Adrenal gland (tissue), 12 donors: ENCODE data around the gene TTC5. TPM values are rescaled to one million over a fixed set of nuclear protein-coding genes. Genes with fewer than 3 reads are reported as not detected.
"Not testable (repeated sequence)": the region's sequence is repeated elsewhere in the genome, so short reads cannot be mapped to it uniquely, and the experiment has no call there.

Source experiments
- DNase-seq, 7 donors: peaks; one replicate each; pipeline ENCODE4 v3.0.0-alpha.2; 2019 to 2020
- H3K27ac ChIP-seq, 5 donors: fragments of 200-600 bp; sonication (generic) in 4 of 5; 1 replicate in 3 of 5; 2 replicates in 2 of 5; pipeline versions ENCODE4 v1.5.1 to v1.8.0; 2016 to 2020; ENCODE audit warnings: mild to moderate bottlenecking in 1 of 5
- H3K27me3 ChIP-seq: fragments of 200-600 bp; 2 replicates; pipeline ENCODE4 v1.8.0; 2021
- H3K36me3 ChIP-seq, 2 donors: fragments of 200-600 bp; replicated peaks in 1 of 2; 1 replicate in 1 of 2; 2 replicates in 1 of 2; pipeline versions ENCODE4 v1.5.1 to v1.8.0; 2018 to 2022
- H3K4me1 ChIP-seq, 2 donors: fragments of 200-600 bp; replicated peaks in 1 of 2; 1 replicate in 1 of 2; 2 replicates in 1 of 2; pipeline versions ENCODE4 v1.5.1 to v1.8.0; 2018 to 2021
- H3K4me3 ChIP-seq, 4 donors: fragments of 200-600 bp; sonication (generic) in 3 of 4; one replicate each; pipeline ENCODE4 v1.5.1; 2016 to 2018
- H3K9me3 ChIP-seq, 3 donors: fragments of 200-600 bp; sonication (generic) in 1 of 3; replicated peaks in 1 of 3; 1 replicate in 2 of 3; 2 replicates in 1 of 3; pipeline versions ENCODE4 v1.5.1 to v1.8.0; 2016 to 2021
- POLR2A ChIP-seq, 2 donors: fragments of 450-650 bp; IDR thresholded peaks; one replicate each; pipeline ENCODE4 v1.6.1; 2017; ENCODE audit warnings: antibody characterized with exemption in 2 of 2, mild to moderate bottlenecking in 2 of 2, moderate library complexity in 1 of 2
- WGBS, 4 donors: extraction: QIAGEN DNeasy Blood & Tissue Kit in 2 of 4; methylation state at CpG; one replicate each; pipeline versions ENCODE4 v1.1.5 to v1.1.7; 2013 to 2017; 5-methylcytosine and 5-hydroxymethylcytosine counted together
- intact Hi-C, 2 donors: fragments of 100-400 bp; cut with DNase I; formaldehyde crosslinking; loops; one replicate each; pipeline versions ENCODE4 v1.14.1 to v1.15.0; 2022 to 2023
- polyA plus RNA-seq, 3 donors: library from polyadenylated mRNA; stranded (reverse); fragments of 200-250 nt in 2 of 3; fragments of 350-450 nt in 1 of 3; fragmentation: Illumina TruSeq in 1 of 3; extraction: RNeasy Lipid Tissue Mini Kit (QIAGEN cat#74804) in 1 of 3; gene quantifications; one replicate each; pipeline ENCODE4 v1.2.3, GENCODE V29; 2013 to 2014
- total RNA-seq, 9 donors: library from RNA; depleted of rRNA in 4 of 9; stranded (reverse); fragments of >200 nt in 4 of 9; fragments of 120-200 nt in 1 of 9; fragmentation: NEBNext Ultra II Directional in 1 of 9; extraction: Animal tissue kit (Norgen Biotek cat#: 25700) in 1 of 9; gene quantifications; one replicate each; pipeline versions ENCODE4 v1.1.0 to v1.2.4, GENCODE V29; 2013 to 2023
- TF ChIP-seq, protein P1 (sequence below), 6 experiments: fragments of 450-650 bp in 4 of 6; fragments of 200-600 bp in 2 of 6; sonication (generic) in 1 of 6; IDR thresholded peaks; 1 replicate in 5 of 6; 2 replicates in 1 of 6; pipeline versions ENCODE4 v1.5.1 to v1.8.0; 2016 to 2021; ENCODE audit warnings: antibody characterized with exemption in 6 of 6, mild to moderate bottlenecking in 2 of 6, moderate library complexity in 1 of 6
- donor health status: healthy with polysubstance abuse.
- donor health status: Bipolar disorder and iron deficiency.
- donor health status: DM: yes; HTN: yes; CAD: no.
- donor health status: DM: no; HTN: no; CAD: no.
- donor health status: DM: no; HTN: no; CAD: no.
- donor health status: DM: yes; HTN: yes; CAD: no.

Gene TTC5
- total and polyA plus RNA-seq, 12 donors, result 3.9 to 28.6 (median 15.0) TPM

DNA sequence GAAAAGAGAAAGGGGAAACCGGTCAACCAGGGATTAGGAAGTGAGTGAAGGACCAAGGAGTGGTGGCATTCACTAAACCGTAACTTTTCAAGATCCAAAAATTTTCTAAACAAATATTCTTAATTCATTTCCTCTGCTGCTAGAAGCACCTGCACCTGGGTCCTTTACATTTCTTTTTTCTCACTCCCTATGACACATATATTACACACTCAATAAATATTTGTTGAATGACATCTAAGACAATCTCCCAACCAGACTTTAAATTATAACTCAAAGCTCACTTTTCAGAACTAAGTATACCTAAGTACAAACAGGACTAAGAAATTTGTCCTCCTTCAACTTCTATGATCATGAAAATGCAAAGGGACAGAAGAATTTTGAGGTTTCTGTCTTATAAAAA, 11.1 kb downstream of the TTC5 start:
- Histone ChIP-seq H3K27me3 (no peaks in the 10 kb centered on the region), H3K36me3 (peaks cover 0 to 89% of the 10 kb centered on the region in 2 donors), H3K27ac (no peak overlapping the region), H3K9me3 (no peaks in the 10 kb centered on the region), H3K4me3 (no peak overlapping the region), H3K4me1 (no peaks in the 10 kb centered on the region)
- intact Hi-C loops, result no loop called here
- TF ChIP-seq, protein P1, sequence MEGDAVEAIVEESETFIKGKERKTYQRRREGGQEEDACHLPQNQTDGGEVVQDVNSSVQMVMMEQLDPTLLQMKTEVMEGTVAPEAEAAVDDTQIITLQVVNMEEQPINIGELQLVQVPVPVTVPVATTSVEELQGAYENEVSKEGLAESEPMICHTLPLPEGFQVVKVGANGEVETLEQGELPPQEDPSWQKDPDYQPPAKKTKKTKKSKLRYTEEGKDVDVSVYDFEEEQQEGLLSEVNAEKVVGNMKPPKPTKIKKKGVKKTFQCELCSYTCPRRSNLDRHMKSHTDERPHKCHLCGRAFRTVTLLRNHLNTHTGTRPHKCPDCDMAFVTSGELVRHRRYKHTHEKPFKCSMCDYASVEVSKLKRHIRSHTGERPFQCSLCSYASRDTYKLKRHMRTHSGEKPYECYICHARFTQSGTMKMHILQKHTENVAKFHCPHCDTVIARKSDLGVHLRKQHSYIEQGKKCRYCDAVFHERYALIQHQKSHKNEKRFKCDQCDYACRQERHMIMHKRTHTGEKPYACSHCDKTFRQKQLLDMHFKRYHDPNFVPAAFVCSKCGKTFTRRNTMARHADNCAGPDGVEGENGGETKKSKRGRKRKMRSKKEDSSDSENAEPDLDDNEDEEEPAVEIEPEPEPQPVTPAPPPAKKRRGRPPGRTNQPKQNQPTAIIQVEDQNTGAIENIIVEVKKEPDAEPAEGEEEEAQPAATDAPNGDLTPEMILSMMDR (IDR thresholded peaks at IDR 0.05), result no peak
- no peak for TF ChIP-seq POLR2A (IDR thresholded peaks at IDR 0.05)
- DNase-seq, result no peak
- WGBS, 4 donors, result 90 to 96% (median 94%) methylated on average over 2 of the region's 2 CpGs

DNA sequence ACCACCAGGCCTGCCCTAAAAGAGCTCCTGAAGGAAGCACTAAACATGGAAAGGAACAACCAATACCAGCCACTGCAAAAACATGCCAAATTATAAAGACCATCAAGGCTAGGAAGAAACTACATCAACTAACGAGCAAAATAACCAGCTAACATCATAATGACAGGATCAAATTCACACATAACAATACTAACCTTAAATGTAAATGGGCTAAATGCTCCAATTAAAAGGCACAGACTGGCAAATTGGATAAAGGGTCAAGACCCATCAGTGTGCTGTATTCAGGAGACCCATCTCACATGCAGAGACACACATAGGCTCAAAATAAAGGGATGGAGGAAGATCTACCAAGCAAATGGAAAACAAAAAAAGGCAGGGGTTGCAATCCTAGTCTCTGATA, 23.8 kb downstream of the TTC5 start:
- 92 to 100% (median 92%) methylated on average over 1 of the region's 1 CpG; no CpG with 5 or more reads in 1 of the 4 donors for WGBS, 4 donors
- DNase-seq, H3K4me1 ChIP-seq, H3K4me3 ChIP-seq, H3K36me3 ChIP-seq, intact Hi-C loops, H3K27ac ChIP-seq, H3K27me3 ChIP-seq, H3K9me3 ChIP-seq: not testable (repeated sequence)

DNA sequence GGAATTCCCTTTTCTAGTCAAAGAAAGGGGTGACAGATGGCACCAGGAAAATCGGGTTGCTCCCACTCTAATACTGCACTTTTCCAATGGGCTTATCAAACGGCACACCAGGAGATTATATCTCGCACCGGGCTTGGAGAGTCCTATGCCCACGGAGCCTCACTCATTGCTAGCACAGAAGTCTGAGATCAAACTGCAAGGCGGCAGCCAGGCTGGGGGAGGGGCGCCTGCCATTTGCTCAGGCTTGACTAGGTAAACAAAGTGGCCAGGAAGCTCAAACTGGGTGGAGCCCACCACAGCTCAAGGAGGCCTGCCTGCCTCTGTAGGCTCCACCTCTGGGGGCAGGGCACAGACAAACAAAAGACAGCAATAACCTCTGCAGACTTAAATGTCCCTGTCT, 25.5 kb downstream of the TTC5 start:
- H3K4me3 ChIP-seq, intact Hi-C loops, DNase-seq: not testable (repeated sequence)

DNA sequence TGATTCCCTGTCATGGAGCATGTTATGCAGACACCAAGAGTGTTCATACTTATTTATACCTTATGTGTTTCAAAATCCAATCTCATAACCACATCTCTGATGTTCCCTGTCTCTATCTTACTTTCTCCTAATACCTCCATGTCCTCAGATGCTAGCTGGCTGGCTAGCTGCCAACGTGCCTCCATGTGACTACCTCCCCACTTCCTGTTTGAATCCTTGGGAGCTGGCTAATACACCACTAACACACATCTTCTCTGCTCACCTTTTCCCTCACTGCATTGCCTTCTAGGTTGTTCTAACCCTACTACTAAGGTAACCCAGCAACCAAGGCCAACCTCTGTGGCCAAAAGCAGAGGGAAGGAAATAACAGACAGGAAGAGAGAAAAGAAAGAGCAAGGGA, 27.3 kb downstream of the TTC5 start:
- TF ChIP-seq, protein P1 (IDR thresholded peaks at IDR 0.05), result no peak
- no peak for TF ChIP-seq POLR2A (IDR thresholded peaks at IDR 0.05)
- H3K4me3 ChIP-seq, result no peak overlapping the region
- H3K4me1 ChIP-seq, result no peaks in the 10 kb centered on the region
- WGBS, 4 donors, result 26 to 48% (median 43%) methylated on average over 1 of the region's 1 CpG
- no peak overlapping the region for H3K27ac ChIP-seq
- no peaks in the 10 kb centered on the region for H3K27me3 ChIP-seq
- peak in 3 of 7 donors; percentile 25 to 30 (median 26) for DNase-seq
- H3K9me3 ChIP-seq, result no peaks in the 10 kb centered on the region
- H3K36me3 ChIP-seq, result no peaks in the 10 kb centered on the region
- intact Hi-C loops, result no loop called here

More for the DNA sequence above, 25.5 kb downstream of the TTC5 start:
- 92 to 98% (median 96%) methylated on average over 6 to 7 of the region's 7 CpGs for WGBS, 4 donors
- H3K9me3 ChIP-seq, H3K27ac ChIP-seq, H3K27me3 ChIP-seq, H3K36me3 ChIP-seq, H3K4me1 ChIP-seq: not testable (repeated sequence)

DNA sequence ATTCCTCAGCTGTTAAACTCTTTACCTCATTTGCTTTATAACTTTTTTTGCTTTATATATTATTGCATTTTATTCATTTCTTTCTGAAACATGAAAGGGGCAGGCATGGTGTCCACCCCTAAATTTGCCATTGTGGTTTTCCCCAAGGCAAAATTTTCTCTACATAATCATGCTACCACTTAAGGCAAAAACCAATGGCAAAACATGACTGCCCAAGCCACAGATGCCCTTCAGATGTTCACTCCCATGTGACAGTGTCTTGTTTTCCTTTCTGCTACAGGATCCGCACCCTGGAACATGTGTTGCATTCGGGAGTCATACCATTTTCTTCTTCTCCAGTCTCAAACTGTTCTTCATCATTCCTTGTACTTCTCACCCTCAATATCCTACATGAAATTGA, 28.3 kb downstream of the TTC5 start:
- WGBS, 4 donors, result 68 to 96% (median 96%) methylated on average over 2 of the region's 2 CpGs
- no peak overlapping the region for H3K27ac ChIP-seq
- no peak for TF ChIP-seq POLR2A (IDR thresholded peaks at IDR 0.05)
- TF ChIP-seq, protein P1 (IDR thresholded peaks at IDR 0.05), result no peak
- H3K9me3 ChIP-seq, result no peaks in the 10 kb centered on the region
- H3K36me3 ChIP-seq, result no peaks in the 10 kb centered on the region
- H3K4me1 ChIP-seq, result no peaks in the 10 kb centered on the region
- H3K27me3 ChIP-seq, result no peaks in the 10 kb centered on the region
- intact Hi-C loops, result no loop called here
- DNase-seq, result no peak
- H3K4me3 ChIP-seq, result no peak overlapping the region
